Trophoblast cell (in vitro differentiated cells and primary cell): ENCODE data around the gene CCDC90B.
"Not testable (repeated sequence)": the region's sequence is repeated elsewhere in the genome, so short reads cannot be mapped to it uniquely, and the experiment has no call there.

ENCODE experiments used
- DNase-seq, 2 donors: peaks; one replicate each; pipeline ENCODE4 v3.0.0-alpha.2; 2016
- H2AFZ ChIP-seq: 2 replicates; pipeline ENCODE4 v1.6.1; 2013; ENCODE audit warnings: low read length, moderate library complexity, mild to moderate bottlenecking; ENCODE audit not compliant: insufficient read depth, poor library complexity
- H2AK5ac ChIP-seq: 2 replicates; pipeline ENCODE4 v1.6.1; 2013; ENCODE audit warnings: mild to moderate bottlenecking, low read length
- H2BK120ac ChIP-seq: 2 replicates; pipeline ENCODE4 v1.6.1; 2013; ENCODE audit warnings: low read length, mild to moderate bottlenecking, moderate library complexity; ENCODE audit not compliant: insufficient read depth, poor library complexity
- H2BK12ac ChIP-seq: 2 replicates; pipeline ENCODE4 v1.6.1; 2013; ENCODE audit warnings: mild to moderate bottlenecking, low read length, moderate library complexity
- H2BK5ac ChIP-seq: 2 replicates; pipeline ENCODE4 v1.6.1; 2013; ENCODE audit warnings: low read length, low read depth, moderate library complexity, mild to moderate bottlenecking; ENCODE audit not compliant: poor library complexity
- H3K14ac ChIP-seq: 2 replicates; pipeline ENCODE4 v1.6.1; 2013; ENCODE audit warnings: mild to moderate bottlenecking, low read length
- H3K18ac ChIP-seq: 2 replicates; pipeline ENCODE4 v1.6.1; 2013; ENCODE audit warnings: mild to moderate bottlenecking, low read length
- H3K23ac ChIP-seq: 2 replicates; pipeline ENCODE4 v1.6.1; 2013; ENCODE audit warnings: low read length
- H3K27ac ChIP-seq: 2 replicates; pipeline ENCODE4 v1.5.1; 2013; ENCODE audit warnings: low read depth, mild to moderate bottlenecking, inconsistent platforms, low read length, moderate library complexity
- H3K27me3 ChIP-seq: 2 replicates; pipeline ENCODE4 v1.6.1; 2013; ENCODE audit warnings: inconsistent platforms, mild to moderate bottlenecking, low read length, moderate library complexity; ENCODE audit not compliant: insufficient read depth
- H3K36me3 ChIP-seq, 2 experiments: 1 replicate in 1 of 2; 2 replicates in 1 of 2; pipeline ENCODE4 v1.6.1; 2013; ENCODE audit warnings: low read length in 2 of 2, mild to moderate bottlenecking in 2 of 2, moderate library complexity in 1 of 2; ENCODE audit not compliant: insufficient read depth in 2 of 2, control insufficient read depth in 1 of 2
- H3K4ac ChIP-seq: 2 replicates; pipeline ENCODE4 v1.6.1; 2013; ENCODE audit warnings: low read depth, mild to moderate bottlenecking, low read length, moderate library complexity
- H3K4me1 ChIP-seq, 2 experiments: 1 replicate in 1 of 2; 2 replicates in 1 of 2; pipeline ENCODE4 v1.6.1; 2013; ENCODE audit warnings: low read length in 2 of 2, mild to moderate bottlenecking in 2 of 2, moderate library complexity in 1 of 2; ENCODE audit not compliant: insufficient read depth in 2 of 2, control insufficient read depth in 1 of 2
- H3K4me2 ChIP-seq: 2 replicates; pipeline ENCODE4 v1.6.1; 2013; ENCODE audit warnings: inconsistent platforms, mild to moderate bottlenecking, low read length, moderate library complexity
- H3K4me3 ChIP-seq: 2 replicates; pipeline ENCODE4 v1.5.1; 2013; ENCODE audit warnings: mild to moderate bottlenecking, low read depth, low read length, inconsistent platforms
- H3K79me1 ChIP-seq: one replicate; pipeline ENCODE4 v1.6.1; 2013; ENCODE audit warnings: low read length
- H3K79me2 ChIP-seq: 2 replicates; pipeline ENCODE4 v1.6.1; 2013; ENCODE audit warnings: low read length, mild to moderate bottlenecking; ENCODE audit not compliant: control insufficient read depth, insufficient read depth, poor library complexity
- H3K9ac ChIP-seq: 2 replicates; pipeline ENCODE4 v1.6.1; 2013; ENCODE audit warnings: mild to moderate bottlenecking, low read length
- H3K9me3 ChIP-seq: 2 replicates; pipeline ENCODE4 v1.6.1; 2013; ENCODE audit warnings: low read depth, mild to moderate bottlenecking, control low read depth, inconsistent platforms, low read length; ENCODE audit not compliant: insufficient read depth
- H4K12ac ChIP-seq: 2 replicates; pipeline ENCODE4 v1.6.1; 2013; ENCODE audit warnings: low read depth, mild to moderate bottlenecking, low read length, moderate library complexity
- H4K8ac ChIP-seq: 2 replicates; pipeline ENCODE4 v1.6.1; 2013; ENCODE audit warnings: low read depth, mild to moderate bottlenecking, low read length, moderate library complexity
- H4K91ac ChIP-seq: one replicate; pipeline ENCODE4 v1.6.1; 2013; ENCODE audit warnings: low read depth, mild to moderate bottlenecking, low read length, moderate library complexity
- WGBS: extraction: QIAGEN DNeasy Blood & Tissue Kit; methylation state at CpG from one replicate; pipeline ENCODE4 v1.1.7; 2013; ENCODE audit warnings: missing lambda C conversion rate; ENCODE audit not compliant: insufficient read length, insufficient coverage; ENCODE audit errors: extremely low coverage; 5-methylcytosine and 5-hydroxymethylcytosine counted together

Gene CCDC90B

GRCh38 chr11:83271734-83272133 lies 14.4 kb downstream of the CCDC90B start:
- not testable (repeated sequence) for H3K23ac ChIP-seq, H2AFZ ChIP-seq, H3K27ac ChIP-seq, H3K18ac ChIP-seq, H2BK120ac ChIP-seq, H3K9ac ChIP-seq, H2BK12ac ChIP-seq, H3K4me1 ChIP-seq, H3K4me3 ChIP-seq, H3K36me3 ChIP-seq, H4K12ac ChIP-seq, H3K27me3 ChIP-seq, H4K8ac ChIP-seq, H3K14ac ChIP-seq, DNase-seq, H3K79me2 ChIP-seq, H3K4me2 ChIP-seq, H2AK5ac ChIP-seq, H3K4ac ChIP-seq, H2BK5ac ChIP-seq, H3K79me1 ChIP-seq, H4K91ac ChIP-seq, H3K9me3 ChIP-seq
- WGBS, result no CpG with 5 or more reads among the region's 5 CpGs

DNA sequence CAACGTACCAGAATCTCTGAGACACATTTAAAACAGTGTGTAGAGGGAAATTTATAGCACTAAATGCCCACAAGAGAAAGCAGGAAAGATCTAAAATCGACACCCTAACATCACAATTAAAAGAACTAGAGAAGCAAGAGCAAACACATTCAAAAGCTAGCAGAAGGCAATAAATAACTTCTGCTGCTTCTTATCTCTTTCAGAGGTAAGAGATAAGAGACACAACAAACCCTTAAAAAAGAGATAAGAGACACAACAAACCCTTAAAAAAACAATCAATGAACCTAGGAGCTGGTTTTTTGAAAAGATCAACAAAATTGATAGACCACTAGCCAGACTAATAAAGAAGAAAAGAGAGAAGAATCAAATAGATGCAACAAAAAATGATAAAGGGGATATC lies 17.1 kb downstream of the CCDC90B start:
- H2AFZ ChIP-seq, H3K9ac ChIP-seq, H3K27ac ChIP-seq, H3K79me2 ChIP-seq, DNase-seq, H3K18ac ChIP-seq, H3K4ac ChIP-seq, H2AK5ac ChIP-seq, H3K79me1 ChIP-seq, H2BK5ac ChIP-seq, H4K91ac ChIP-seq, H3K23ac ChIP-seq, H3K9me3 ChIP-seq, H3K14ac ChIP-seq, H3K4me1 ChIP-seq, H3K27me3 ChIP-seq, H3K4me3 ChIP-seq, H2BK120ac ChIP-seq, H4K8ac ChIP-seq, H3K4me2 ChIP-seq, H4K12ac ChIP-seq, H2BK12ac ChIP-seq: not testable (repeated sequence)
- H3K36me3 ChIP-seq, result peaks cover 3 to 11% of the 10 kb centered on the region in 2 experiments
- WGBS, result no CpG with 5 or more reads among the region's 2 CpGs

DNA sequence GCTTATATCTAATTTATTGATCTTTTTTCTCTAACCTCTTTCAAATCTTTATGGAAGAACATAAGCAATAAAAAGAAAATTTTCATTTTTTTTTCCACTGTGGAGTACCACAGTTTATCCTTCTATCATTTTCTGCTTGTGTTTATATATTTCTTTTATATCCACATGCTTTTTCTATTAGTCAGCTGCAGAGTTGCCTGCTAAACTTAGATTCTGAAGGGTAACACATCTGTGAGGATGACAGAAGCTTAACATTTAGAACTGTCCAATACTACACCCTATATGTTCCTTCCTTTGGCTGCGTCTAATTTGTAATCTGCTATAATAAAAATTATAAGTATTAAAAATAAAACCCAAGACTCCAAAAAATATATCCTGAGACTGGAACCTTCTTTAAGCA lies 20.8 kb downstream of the CCDC90B start:
- Histone ChIP-seq H3K23ac (no peak overlapping the region), H4K8ac (no peak overlapping the region), H2BK120ac (no peak overlapping the region), H3K79me1 (no peaks in the 10 kb centered on the region), H3K9me3 (no peaks in the 10 kb centered on the region), H3K14ac (no peak overlapping the region), H4K91ac (no peak overlapping the region), H2BK12ac (no peak overlapping the region), H3K4me3 (no peak overlapping the region), H3K27ac (no peak overlapping the region), H3K9ac (no peak overlapping the region), H4K12ac (no peak overlapping the region), H3K36me3 (peaks cover 5 to 13% of the 10 kb centered on the region in 2 experiments), H3K4me2 (no peak overlapping the region), H3K4ac (no peak overlapping the region), H3K4me1 (no peaks in the 10 kb centered on the region), H2BK5ac (no peak overlapping the region), H3K79me2 (no peaks in the 10 kb centered on the region), H3K18ac (no peak overlapping the region), H2AFZ (no peak overlapping the region), H3K27me3 (no peaks in the 10 kb centered on the region), H2AK5ac (no peak overlapping the region)
- no CpG with 5 or more reads among the region's 1 CpG for WGBS
- no peak for DNase-seq

DNA sequence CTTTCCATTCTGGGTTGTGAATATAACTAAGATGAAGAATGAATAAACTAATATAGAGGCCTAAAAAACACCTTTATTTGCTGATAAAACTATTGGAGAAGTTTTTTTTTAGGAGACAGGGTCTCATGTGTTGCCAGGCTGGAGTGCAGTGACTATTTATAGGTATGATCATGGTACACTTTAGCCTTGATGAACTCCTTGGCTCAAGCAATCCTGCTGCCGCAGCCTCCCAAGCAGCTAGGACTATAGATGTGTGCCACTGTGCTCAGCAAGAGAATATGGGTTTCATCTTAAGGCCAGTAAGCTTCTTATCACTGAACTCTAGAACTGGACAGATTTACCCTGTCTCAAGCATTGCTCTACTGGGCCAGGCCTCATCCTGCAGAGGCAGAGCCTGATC lies 26.6 kb downstream of the CCDC90B start:
- Histone ChIP-seq H4K12ac (no peak overlapping the region), H3K4ac (no peak overlapping the region), H3K14ac (no peak overlapping the region), H2AFZ (no peak overlapping the region), H2BK12ac (no peak overlapping the region), H3K18ac (no peak overlapping the region), H3K79me2 (no peaks in the 10 kb centered on the region), H3K27ac (no peak overlapping the region), H4K8ac (no peak overlapping the region), H3K4me2 (no peak overlapping the region), H4K91ac (no peak overlapping the region), H2BK5ac (no peak overlapping the region), H3K9ac (no peak overlapping the region), H3K4me1 (peaks cover 0 to 7% of the 10 kb centered on the region in 2 experiments), H3K23ac (no peak overlapping the region), H3K79me1 (no peaks in the 10 kb centered on the region), H2BK120ac (no peak overlapping the region), H2AK5ac (no peak overlapping the region), H3K9me3 (no peaks in the 10 kb centered on the region), H3K27me3 (no peaks in the 10 kb centered on the region), H3K4me3 (no peak overlapping the region), H3K36me3 (peaks cover 2 to 11% of the 10 kb centered on the region in 2 experiments)
- no CpG with 5 or more reads among the region's 1 CpG for WGBS
- DNase-seq, result no peak
